ENCODE results near the gene PLXNA4.

PLXNA4 gene

DNA sequence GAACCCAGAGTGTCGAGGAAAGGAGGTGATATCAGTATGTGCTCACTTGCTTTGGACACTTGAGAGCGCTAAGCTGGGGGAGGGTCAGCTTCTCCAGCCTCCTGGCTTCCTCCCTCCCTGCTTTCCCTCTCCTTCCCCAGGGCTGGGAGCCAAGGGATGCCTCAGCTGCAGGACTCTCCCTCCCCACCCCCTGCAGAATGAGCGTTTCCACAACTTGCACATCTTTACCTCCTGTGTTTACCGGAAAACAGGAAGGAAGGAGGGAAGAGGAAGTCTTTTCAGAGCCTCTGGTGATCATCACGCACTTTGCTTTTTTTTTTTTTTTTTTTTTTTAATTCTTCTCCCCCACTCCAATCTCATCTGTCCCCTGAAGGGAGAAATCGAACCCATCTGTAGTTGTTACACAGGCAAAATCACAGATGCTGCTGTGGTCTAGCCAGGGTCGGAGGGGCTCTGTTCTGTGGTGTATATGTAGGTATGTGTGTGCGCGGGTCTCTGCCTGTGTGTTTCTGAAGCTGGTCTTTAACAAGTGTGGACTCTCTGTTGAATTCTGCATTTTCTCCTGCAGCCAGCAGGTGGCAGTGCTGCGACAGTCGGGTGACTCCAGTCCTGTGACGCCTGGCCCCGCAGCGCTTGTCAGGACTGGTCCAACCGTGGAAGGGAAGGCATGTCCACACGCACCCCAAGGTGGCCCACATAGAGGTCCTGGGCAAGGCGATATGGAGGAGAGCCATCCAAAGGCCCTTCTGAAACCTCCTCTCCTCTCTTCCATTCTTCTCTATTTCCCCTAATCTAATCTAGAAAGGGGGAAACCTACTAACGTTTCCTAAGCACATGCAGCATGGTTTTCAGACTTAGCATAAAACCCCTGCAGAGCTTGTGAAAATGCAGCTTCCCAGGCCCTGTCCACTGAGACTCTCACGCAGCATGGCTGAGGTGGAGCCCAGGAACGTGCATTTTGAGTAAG is 257.6 kb downstream of the PLXNA4 start:
- DNase-seq (ENCODE audit: low read depth in 2 of 2) = peak; percentile 50 to 66

DNA sequence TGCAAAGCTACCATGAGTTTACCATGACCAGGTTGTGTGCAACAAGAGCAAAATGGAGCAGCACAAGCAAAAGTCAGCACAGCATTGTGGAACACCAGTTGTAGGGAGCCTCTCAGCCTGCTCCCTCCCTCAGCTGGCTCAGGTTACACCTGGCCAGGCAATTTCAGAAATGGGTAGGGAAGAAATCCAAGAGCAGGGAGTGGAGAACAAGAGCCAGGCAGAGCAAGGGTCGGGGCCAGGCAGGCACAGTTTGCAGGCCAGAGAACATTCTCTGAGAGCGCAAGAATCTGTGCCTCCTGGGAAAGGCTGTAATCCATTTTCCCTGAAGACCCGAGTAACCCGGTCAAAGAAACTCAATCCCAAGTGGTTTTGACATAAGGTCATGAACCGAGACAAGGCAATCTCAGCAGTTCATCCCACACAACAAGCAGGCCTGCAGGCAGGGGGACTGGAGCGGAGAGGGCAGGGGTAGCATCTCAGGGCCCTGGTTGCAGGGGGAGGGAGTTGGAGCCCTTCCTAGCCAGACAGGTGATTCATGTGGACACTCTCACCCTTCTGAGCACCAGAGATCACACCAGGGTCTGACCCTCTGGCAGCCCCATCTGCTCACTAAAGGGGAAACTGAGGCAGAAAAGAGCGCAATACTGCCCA is 258.4 kb downstream of the PLXNA4 start:
- DNase-seq (ENCODE audit: low read depth in 2 of 2) = no peak

DNA sequence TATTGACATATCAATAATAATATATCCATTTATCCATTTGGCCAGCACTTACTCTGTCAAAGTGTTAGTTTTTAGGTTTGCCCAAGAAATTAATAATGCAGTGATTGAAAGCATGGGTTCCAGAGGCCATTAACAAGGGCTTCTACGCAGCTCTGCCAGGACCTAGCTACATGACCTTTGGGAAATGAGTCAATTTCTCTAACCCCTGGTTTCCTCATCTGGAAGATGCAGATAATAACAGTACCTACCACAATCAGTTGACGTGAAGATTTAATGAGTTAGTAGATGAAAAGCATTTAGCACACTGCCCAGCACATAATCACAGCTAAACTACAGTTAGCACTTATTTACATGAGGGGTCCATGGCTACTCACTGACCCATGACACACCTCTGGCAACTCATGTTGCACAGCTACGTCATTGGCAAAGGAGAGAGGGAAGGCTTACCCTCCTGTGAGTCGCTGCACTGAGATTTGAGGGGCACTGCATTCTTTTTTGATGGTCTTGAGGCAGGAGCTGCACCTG is 263.7 kb downstream of the PLXNA4 start:
- no peak for DNase-seq (ENCODE audit: low read depth in 2 of 2)

DNA sequence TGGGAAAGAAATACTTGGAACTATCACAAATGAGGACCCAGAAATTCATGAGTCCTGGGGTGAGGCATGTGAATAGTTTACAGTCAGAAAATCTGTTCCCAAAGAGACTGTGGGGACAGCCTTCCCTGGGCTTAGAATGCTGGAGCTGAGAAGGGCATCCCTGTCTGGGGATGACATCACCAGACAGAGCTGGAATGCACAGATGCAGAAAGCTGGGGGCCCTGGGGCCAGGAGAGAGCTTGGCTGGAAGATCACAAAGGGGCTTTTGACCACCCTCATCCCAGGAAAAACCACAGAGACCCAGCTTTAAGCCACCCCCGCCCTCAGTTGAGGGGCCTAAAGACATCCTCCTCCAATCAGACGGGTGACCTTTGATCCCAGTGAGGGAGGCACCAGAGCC is 264.5 kb downstream of the PLXNA4 start:
- DNase-seq (ENCODE audit: low read depth in 2 of 2) = no peak

GRCh38 chr7:132309102-132309805 is 267.0 kb downstream of the PLXNA4 start:
- DNase-seq (ENCODE audit: low read depth in 2 of 2) = no peak

DNA sequence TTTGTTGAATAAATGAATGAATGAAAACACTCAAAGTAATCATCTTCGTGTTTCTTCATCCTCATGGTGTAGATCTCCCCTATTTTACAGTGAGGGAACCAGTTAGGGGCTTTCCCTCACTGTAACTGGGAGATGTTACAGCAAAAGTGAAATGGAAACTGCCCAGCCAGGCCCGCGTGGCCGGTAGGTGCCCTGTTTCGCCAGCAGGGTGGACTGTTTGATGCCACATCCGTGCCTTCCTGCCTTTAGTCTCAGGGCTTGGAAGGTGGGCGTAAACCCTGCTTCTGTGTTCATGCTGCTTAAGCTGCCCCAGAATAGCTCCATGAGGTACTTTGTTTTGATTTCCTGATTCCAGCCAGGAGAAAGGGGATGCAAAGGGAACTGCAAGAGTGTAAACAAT is 268.8 kb downstream of the PLXNA4 start:
- no peak for DNase-seq (ENCODE audit: low read depth in 2 of 2)

- no peak for DNase-seq (ENCODE audit: low read depth in 2 of 2)
Measured at GRCh38 chr7:132300599-132301277, 275.5 kb downstream of the PLXNA4 start.

GRCh38 chr7:132298790-132299189 is 277.5 kb downstream of the PLXNA4 start:
- no peak for DNase-seq (ENCODE audit: low read depth in 2 of 2)

GRCh38 chr7:132296820-132297219 is 279.4 kb downstream of the PLXNA4 start:
- no peak for DNase-seq (ENCODE audit: low read depth in 2 of 2)

DNA sequence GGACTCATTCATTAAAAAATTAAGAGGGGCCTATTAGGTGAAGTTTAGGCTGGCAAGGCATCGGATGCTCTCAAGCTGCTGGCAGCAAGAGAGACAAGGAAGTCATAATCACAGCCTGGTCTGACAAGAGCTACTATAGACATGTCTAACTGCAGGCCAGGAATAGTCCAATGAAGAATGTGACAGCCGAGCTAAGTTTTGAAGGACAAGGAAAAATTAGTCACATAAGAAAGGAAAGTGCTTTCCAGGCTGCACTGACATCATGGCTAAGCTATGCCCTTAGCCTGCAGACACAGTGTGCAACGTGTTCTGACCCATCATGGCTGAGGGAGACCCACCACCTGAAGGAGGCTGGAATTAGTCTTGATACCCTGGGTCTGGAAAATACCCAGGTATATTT is 281.1 kb downstream of the PLXNA4 start:
- no peak for DNase-seq (ENCODE audit: low read depth in 2 of 2)

GRCh38 chr7:132292803-132293202 is 283.5 kb downstream of the PLXNA4 start:
- no peak for DNase-seq (ENCODE audit: low read depth in 2 of 2)

GRCh38 chr7:132291481-132291880 is 284.8 kb downstream of the PLXNA4 start:
- no peak for DNase-seq (ENCODE audit: low read depth in 2 of 2)

GRCh38 chr7:132290021-132290420 is 286.2 kb downstream of the PLXNA4 start:
- DNase-seq (ENCODE audit: low read depth in 2 of 2) = no peak

DNA sequence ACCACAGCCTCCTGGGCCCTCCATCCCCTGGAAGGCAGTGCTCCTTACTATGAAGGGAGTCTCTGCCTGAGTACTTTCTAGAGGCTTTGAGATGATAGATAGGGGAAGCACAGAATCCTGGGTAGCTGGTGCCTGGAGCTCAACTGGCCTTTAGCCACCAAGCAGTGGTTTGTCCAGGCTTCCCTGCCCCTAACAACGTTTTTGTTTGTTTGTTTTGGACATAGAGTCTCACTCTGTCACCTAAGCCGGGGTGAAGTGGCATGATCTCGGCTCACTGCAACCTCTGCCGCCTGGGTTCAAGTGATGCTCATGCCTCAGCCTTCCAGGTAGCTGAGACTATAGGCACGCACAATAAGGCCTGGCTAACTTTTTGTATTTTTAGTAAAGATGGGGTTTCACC is 289.4 kb downstream of the PLXNA4 start:
- DNase-seq (ENCODE audit: low read depth in 2 of 2) = no peak

DNA sequence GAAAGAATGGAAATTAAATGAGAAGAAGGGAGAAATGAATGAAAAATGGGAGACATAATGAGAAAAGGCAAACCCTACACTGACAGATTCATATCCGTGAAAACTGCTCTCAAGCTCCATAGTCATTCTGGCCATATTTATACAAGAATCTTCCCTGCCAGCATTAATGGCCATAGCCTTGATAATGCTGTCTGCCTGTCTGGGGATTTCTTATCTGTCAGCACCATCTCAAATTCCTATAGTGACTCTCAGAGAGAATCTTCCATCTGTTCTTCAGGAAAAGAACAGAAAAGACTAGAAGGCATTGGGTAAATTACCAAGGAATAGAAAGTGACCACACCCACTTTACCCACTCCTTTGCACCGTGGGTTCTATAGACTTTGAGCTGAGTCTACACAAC is 295.9 kb downstream of the PLXNA4 start:
- no peak for DNase-seq (ENCODE audit: low read depth in 2 of 2)

DNA sequence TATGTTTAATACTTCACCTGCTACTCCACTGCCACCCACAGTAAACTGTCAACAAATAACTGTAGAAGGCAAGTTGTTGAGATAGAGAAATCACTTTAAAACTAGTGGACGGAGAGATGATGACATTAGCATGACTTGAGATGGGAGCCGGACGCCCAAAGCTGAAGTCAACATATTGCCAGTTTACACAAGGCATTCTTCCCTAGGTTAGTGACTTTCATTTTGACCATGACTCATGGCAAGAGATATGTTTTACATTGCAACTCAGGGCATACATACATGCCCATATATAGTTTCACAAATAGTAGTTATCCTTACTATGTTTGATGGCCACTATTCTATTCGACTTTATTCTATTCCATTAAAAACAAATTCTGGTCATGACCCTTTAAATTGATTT is 296.6 kb downstream of the PLXNA4 start:
- DNase-seq (ENCODE audit: low read depth in 2 of 2) = no peak

GRCh38 chr7:132276976-132277725 is 299.1 kb downstream of the PLXNA4 start:
- DNase-seq (ENCODE audit: low read depth in 2 of 2) = no peak

- DNase-seq (ENCODE audit: low read depth in 2 of 2) = no peak
Measured at GRCh38 chr7:132276234-132276630, 300.0 kb downstream of the PLXNA4 start.

- DNase-seq (ENCODE audit: low read depth in 2 of 2) = no peak
Measured at GRCh38 chr7:132275416-132276233, 300.6 kb downstream of the PLXNA4 start.

DNA sequence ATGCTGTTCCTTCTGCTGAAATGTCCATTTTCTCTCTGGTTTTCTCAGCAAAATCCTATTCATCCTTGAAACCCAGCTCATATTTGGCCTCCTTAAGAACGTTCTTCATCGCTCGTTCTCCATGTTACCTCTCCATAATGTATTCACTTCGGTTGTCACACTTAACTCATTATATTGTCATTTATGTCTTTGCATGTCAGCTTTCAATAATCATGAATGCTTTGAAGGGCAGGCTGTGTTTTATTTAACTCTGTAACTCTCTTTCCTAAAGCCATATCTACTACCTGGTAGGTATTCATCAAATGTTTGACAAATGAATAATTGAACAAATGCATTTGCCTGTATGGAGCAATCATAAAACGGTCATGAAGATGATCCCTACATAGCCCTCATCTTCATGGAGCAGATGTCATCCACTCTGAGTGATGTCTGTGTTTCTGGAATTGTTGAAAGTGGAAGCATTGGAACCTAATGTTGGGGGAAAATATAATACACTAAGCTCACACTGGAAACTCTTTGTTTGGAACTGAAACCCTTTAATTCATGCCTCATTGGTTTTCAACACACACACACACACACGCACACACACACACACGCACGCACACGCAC is 303.4 kb downstream of the PLXNA4 start:
- no peak for DNase-seq (ENCODE audit: low read depth in 2 of 2)
